SJSA1 (cell line): ENCODE measurements around the gene RNF103. TPM values are rescaled to one million over a fixed set of nuclear protein-coding genes. Genes with fewer than 3 reads are reported as not detected.
A peak's percentile ranks its signal among the peaks of the same experiment; 100 is the strongest.
"Not testable (repeated sequence)": the region's sequence is repeated elsewhere in the genome, so short reads cannot be mapped to it uniquely, and the experiment has no call there.

Experiments used
- DNase-seq, 2 experiments: peaks; one replicate each; pipeline ENCODE4 v3.0.0-alpha.2; 2015 to 2020; ENCODE audit warnings: low spot score in 2 of 2, low read depth in 1 of 2
- H3K27ac ChIP-seq: fragments of 250-450 bp; sonication (Bioruptor Pico); 2 replicates; pipeline ENCODE4 v1.5.1; 2020; ENCODE audit warnings: mild to moderate bottlenecking, moderate library complexity
- H3K27me3 ChIP-seq: fragments of 250-450 bp; sonication (Bioruptor Pico); replicated peaks from 2 replicates; pipeline ENCODE4 v1.5.1; 2020; ENCODE audit warnings: mild to moderate bottlenecking, moderate library complexity
- H3K36me3 ChIP-seq: fragments of 250-450 bp; sonication (Bioruptor Pico); 2 replicates; pipeline ENCODE4 v1.5.1; 2020; ENCODE audit warnings: mild to moderate bottlenecking
- H3K4me1 ChIP-seq: fragments of 250-450 bp; sonication (Bioruptor Pico); replicated peaks from 2 replicates; pipeline ENCODE4 v1.6.1; 2021; ENCODE audit warnings: mild to moderate bottlenecking
- H3K4me3 ChIP-seq: fragments of 250-450 bp; sonication (Bioruptor Pico); 2 replicates; pipeline ENCODE4 v1.5.1; 2020; ENCODE audit warnings: mild to moderate bottlenecking
- H3K9me3 ChIP-seq: fragments of 250-450 bp; sonication (Bioruptor Pico); replicated peaks from 2 replicates; pipeline ENCODE4 v1.5.1; 2020; ENCODE audit warnings: mild to moderate bottlenecking
- total RNA-seq: library from RNA; depleted of rRNA; stranded (reverse); fragments of >200 nt; shearing (Covaris generic); gene quantifications from 2 replicates; pipeline ENCODE4 v1.2.3, GENCODE V29; 2014; rRNA removed

Gene RNF103, protein sequence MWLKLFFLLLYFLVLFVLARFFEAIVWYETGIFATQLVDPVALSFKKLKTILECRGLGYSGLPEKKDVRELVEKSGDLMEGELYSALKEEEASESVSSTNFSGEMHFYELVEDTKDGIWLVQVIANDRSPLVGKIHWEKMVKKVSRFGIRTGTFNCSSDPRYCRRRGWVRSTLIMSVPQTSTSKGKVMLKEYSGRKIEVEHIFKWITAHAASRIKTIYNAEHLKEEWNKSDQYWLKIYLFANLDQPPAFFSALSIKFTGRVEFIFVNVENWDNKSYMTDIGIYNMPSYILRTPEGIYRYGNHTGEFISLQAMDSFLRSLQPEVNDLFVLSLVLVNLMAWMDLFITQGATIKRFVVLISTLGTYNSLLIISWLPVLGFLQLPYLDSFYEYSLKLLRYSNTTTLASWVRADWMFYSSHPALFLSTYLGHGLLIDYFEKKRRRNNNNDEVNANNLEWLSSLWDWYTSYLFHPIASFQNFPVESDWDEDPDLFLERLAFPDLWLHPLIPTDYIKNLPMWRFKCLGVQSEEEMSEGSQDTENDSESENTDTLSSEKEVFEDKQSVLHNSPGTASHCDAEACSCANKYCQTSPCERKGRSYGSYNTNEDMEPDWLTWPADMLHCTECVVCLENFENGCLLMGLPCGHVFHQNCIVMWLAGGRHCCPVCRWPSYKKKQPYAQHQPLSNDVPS
- 6.6 and 11.8 TPM in 2 replicates for total RNA-seq

DNA sequence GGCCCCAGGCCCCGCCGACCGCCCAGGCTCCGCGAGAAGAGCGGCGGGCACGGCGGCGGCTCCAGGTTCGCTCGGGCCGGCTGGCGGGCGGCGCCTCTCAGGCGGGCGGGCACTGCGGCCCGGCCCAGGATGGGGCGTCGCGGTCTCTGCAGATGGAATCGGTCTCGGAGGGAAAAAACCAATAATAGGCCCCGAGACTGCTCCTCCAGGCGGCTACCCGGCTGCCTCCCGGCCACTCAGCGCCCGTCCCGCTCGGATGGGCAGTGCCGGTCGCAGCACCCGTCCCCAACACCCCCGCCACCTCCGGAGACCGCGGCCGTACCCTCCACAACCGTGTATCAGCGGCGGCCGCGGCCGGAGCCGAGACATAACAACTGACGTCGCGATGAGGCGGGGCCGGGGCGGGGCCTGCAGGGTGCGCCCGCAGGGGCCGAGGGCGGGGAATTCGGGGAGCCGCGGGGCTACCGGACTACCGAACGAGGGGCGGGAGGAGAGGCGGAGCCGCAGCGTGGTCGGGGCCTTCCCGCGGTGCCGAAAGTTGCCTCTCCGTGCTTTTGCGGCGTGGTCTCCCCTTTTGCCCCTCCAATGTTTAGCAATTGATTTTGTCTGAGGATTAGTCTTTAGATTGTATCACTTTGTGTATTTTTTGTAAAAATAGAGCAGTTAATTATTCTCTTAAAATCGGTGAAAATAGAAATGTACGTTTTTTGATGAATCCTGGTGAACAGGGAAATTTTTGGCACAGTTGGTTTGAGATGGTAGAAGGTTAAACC is at the start of gene RNF103:
Gene RNF103 (minus strand): TSS at position 372 of the 773 bp plus-strand sequence. CDS start 979 bp downstream, outside the sequence.
- Histone ChIP-seq H3K4me1 (peaks cover 14% of the 10 kb centered on the region), H3K4me3 (peak within 1 kb of the TSS; percentile 88), H3K9me3 (no peaks in the 10 kb centered on the region), H3K27ac (peak within 1 kb of the TSS; percentile 94), H3K36me3 (peaks cover 17% of the 10 kb centered on the region), H3K27me3 (no peaks in the 10 kb centered on the region)
- peak; percentile 87 to 95 for DNase-seq

DNA sequence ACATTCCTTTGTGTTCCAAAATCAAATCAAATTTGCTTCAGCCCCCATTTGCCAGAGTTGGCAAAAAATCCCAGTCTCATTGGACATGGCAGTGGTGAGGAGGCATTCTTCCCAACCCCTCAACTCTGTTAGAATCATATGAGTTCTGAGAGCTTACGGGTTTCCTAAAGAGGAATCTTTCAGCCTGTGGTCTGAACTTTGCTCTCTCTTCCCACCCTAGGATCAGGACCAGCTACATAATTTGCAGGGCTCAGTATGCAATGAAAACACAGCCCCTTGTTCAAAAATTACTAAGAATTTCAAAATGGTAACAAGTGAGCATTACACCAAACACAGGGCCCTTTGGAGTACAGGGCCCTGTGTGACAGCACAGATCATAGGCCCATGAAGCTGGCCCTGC is 49.3 kb upstream of the RNF103 start:
- Histone ChIP-seq H3K4me3 (no peak overlapping the region), H3K4me1 (no peaks in the 10 kb centered on the region), H3K9me3 (no peaks in the 10 kb centered on the region)

DNA sequence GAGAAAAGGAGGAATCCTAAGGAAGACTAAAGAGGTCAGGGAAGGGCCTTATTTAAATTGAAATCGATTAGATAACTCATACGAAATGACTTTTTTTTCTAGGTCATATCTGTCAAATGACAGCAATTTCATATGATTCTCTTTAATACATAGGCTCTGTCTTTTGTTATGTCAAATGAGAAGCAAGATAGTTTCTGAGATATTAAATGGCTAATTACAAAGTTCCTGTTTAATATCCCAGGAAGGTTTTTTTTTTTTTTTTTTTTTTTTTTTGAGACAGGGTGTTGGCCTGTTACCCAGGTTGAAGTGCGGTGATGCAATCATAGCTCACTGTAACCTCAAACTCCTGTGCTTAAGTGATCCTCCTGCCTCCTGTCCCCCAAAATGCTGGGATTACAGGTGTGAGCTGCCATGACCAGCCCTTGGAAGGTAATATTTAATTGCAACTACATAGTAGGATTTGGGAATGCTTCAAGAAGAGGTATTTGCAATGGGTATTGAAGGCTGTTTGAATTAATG is 48.4 kb upstream of the RNF103 start:
- Histone ChIP-seq H3K4me3 (no peak overlapping the region), H3K9me3 (no peaks in the 10 kb centered on the region), H3K36me3 (no peaks in the 10 kb centered on the region), H3K27me3 (no peaks in the 10 kb centered on the region), H3K27ac (no peak overlapping the region), H3K4me1 (no peaks in the 10 kb centered on the region)
- DNase-seq: no peak

More for the DNA sequence above, 49.3 kb upstream of the RNF103 start:
- no peaks in the 10 kb centered on the region for H3K36me3 ChIP-seq
- no peaks in the 10 kb centered on the region for H3K27me3 ChIP-seq
- no peak overlapping the region for H3K27ac ChIP-seq
- no peak for DNase-seq

DNA sequence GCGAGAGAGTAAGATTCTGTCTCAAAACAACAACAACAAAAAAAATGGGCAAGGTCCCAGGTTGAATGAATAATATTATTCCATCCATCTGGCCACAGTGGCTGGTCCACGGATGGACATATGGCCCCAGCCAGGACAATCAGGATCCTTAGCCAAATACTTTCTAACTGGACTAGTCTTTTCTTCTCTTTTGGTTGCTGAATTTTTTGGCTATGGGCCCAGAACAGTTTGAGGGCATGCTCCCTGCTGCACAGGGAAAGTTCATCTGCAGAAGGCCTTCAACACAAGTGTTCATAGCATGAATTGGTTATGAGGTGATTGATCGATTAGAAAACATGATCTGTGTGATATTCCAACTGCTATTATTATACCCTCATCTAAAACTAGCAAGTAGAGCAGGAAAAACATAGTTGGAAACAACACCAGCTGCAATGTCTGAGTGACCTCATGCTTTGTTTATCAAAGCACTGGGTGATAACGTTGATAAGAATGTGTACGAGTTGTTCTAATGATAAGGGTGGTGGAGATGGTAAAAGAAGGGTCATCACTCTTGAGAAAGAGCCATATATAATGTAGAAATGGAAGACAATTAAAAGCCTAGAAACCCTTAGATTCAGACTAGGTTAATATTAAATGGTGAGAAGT is 47.8 kb upstream of the RNF103 start:
- H3K4me3 ChIP-seq: no peak overlapping the region
- no peaks in the 10 kb centered on the region for H3K4me1 ChIP-seq
- H3K27me3 ChIP-seq: no peaks in the 10 kb centered on the region
- no peaks in the 10 kb centered on the region for H3K9me3 ChIP-seq
- H3K27ac ChIP-seq: no peak overlapping the region
- H3K36me3 ChIP-seq: no peaks in the 10 kb centered on the region
- no peak for DNase-seq

DNA sequence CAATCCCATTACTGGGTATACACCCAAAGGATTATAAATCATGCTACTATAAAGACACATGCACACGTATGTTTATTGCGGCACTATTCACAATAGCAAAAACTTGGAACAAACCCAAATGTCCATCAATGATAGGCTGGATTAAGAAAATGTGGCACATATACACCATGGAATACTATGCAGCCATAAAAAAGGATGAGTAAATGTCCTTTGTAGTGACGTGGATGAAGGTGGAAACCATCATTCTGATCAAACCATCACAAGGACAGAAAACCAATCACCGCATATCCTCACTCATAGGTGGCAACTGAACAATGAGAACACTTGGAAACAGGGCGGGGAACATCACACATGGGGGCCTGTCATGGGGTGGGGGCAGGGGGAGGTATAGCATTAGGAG is 45.7 kb upstream of the RNF103 start:
- not testable (repeated sequence) for H3K9me3 ChIP-seq, H3K4me3 ChIP-seq, H3K36me3 ChIP-seq, DNase-seq, H3K4me1 ChIP-seq, H3K27ac ChIP-seq, H3K27me3 ChIP-seq

DNA sequence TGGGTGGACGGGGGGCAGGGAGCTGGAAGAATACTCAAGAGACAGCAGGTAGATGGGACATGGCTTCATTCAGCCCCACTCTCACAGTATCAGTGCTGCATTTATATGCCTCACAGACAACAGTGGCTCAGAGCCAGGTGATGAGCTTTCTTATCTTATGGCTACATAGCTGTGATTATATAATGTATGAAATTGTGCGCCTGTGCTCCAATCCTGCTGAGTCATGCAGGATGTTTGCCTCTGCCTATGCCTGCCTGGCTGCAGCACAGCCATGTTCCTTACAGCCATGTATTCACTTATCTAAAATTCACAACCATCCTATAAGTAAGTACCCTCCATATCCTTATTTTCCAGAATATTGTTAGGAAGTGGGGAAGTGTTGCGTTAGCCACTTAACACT is 37.7 kb upstream of the RNF103 start:
- Histone ChIP-seq H3K9me3 (peaks cover 4% of the 10 kb centered on the region; the same call in 1 of the 2 replicates), H3K27me3 (no peaks in the 10 kb centered on the region), H3K4me1 (no peaks in the 10 kb centered on the region), H3K4me3 (no peak overlapping the region), H3K36me3 (no peaks in the 10 kb centered on the region), H3K27ac (no peak overlapping the region)
- DNase-seq: no peak

DNA sequence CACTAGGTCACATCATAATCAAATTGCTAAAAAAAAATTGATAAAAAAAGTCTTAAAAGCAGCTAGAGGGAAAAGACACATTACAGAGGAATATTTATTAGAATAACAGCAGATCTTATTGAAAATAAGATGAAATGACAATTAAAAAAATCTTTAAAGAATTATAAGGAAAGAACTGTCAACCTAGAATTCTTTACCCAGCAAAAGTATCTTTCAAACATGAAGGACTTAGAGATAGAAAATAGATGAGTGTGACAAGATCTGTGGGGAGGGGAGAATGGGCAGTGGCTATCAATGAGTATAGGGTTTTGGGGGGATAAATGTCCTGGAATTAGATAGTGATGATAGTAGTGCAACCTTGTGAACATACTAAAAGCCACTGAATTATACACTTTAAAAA is 26.5 kb upstream of the RNF103 start:
- DNase-seq: no peak
- no peaks in the 10 kb centered on the region for H3K4me1 ChIP-seq
- no peaks in the 10 kb centered on the region; the same call in 1 of the 2 replicates for H3K9me3 ChIP-seq
- no peaks in the 10 kb centered on the region for H3K36me3 ChIP-seq
- H3K4me3 ChIP-seq: no peak overlapping the region
- H3K27ac ChIP-seq: no peak overlapping the region
- no peaks in the 10 kb centered on the region for H3K27me3 ChIP-seq

DNA sequence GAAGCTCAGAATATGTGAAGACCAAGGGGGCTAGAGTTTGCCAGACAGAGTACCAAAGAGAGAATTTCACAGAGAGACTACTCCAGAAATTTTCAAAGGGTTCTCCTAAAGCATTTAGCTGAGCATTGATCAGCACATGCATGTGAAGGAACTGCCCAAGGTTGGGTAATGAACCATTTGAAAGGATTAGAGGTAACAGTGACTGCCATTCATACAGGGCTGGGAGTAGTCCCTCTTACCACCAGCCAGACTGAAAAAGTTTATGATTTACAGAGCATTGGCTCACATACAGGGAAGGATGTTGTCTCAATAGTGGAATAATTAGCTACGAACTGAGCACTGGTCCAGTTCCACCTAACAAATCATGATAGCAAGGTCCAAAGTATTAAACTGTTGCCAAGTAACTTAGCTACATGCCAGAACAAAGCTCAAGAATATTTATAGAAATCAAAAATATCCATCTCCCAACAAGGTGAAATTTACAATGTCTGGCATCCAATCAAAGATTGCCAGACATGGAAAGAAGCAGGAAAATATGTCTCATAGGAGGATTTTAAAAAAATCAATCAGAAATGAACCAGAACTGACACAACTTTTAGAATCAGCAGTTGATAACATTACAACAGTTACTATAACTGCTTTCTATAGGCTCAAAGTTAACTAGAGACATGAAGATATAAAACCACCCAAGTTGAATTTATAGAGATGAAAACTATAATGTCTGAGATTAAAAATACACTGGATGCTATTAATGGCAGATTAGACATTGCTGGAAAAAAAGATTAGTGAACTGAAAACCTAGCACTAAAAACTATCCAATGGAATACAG is 25.7 kb upstream of the RNF103 start:
- H3K4me3 ChIP-seq: no peak overlapping the region
- no peaks in the 10 kb centered on the region; the same call in 1 of the 2 replicates for H3K9me3 ChIP-seq
- no peaks in the 10 kb centered on the region for H3K36me3 ChIP-seq
- no peaks in the 10 kb centered on the region for H3K27me3 ChIP-seq
- H3K27ac ChIP-seq: no peak overlapping the region
- no peaks in the 10 kb centered on the region for H3K4me1 ChIP-seq
- no peak for DNase-seq

DNA sequence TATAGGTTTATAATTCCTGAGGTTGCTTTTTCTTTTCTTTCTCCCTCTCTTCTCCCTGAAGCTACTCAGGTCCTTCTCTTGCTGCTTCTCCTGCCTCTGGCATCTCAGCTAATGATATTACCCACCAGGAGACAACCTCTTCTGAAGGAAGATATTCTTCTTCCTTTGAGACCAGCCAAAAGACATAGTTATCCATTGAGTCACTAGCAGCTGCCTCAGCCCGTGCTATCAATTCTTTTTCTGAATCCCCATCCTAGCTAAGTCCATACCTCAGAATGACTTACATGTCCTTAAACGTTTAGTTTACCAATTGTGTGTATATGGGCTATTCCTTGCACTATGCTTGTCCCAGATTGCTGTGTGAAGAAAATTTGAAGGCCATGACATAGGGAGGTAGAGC is 25.0 kb upstream of the RNF103 start:
- DNase-seq: no peak
- Histone ChIP-seq H3K36me3 (no peaks in the 10 kb centered on the region), H3K4me1 (no peaks in the 10 kb centered on the region), H3K4me3 (no peak overlapping the region), H3K27ac (no peak overlapping the region), H3K9me3 (no peaks in the 10 kb centered on the region; the same call in 1 of the 2 replicates), H3K27me3 (no peaks in the 10 kb centered on the region)

DNA sequence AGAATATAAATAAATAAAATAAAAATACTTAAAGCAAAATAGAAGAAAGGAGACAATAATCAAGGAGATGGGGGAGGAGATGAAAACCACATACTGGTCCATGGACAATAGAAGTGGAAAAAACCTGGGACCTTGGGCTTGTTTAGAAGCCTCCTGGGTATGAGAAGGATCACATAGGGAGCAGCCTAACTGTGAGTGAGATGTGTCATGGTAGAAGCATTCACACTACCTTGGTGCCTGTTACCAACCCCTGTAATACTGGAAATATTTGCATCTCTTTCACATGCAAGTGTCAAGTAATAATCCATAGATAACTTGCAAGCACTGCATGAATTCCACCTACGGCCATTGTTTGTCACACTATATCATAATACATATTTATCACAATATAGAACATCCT is 23.2 kb upstream of the RNF103 start:
- Histone ChIP-seq H3K36me3 (no peaks in the 10 kb centered on the region), H3K27me3 (no peaks in the 10 kb centered on the region), H3K27ac (no peak overlapping the region), H3K9me3 (no peaks in the 10 kb centered on the region; the same call in 1 of the 2 replicates), H3K4me3 (no peak overlapping the region), H3K4me1 (no peaks in the 10 kb centered on the region)
- no peak for DNase-seq

DNA sequence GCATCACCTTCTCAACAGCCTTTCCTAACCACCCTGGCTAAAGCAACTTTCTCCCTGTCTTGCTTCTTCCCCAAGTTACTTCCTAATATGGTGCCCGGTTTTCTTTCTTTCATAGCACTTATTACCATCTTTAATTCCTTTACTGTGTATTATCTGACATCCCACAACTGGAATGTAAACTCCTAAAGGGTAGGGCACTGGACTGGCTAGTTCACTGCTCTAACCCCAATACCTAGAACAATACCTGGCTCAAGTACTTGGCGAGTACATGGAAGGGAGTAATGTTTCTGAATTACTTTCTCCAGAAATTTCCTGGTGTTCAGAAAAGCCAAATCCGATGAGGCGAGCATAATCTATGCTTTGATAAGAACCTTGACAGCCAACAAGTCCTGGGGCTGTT is 22.7 kb upstream of the RNF103 start:
- no peak for DNase-seq
- no peaks in the 10 kb centered on the region for H3K27me3 ChIP-seq
- no peaks in the 10 kb centered on the region for H3K36me3 ChIP-seq
- no peaks in the 10 kb centered on the region; the same call in 1 of the 2 replicates for H3K9me3 ChIP-seq
- no peak overlapping the region for H3K4me3 ChIP-seq
- H3K4me1 ChIP-seq: no peaks in the 10 kb centered on the region
- H3K27ac ChIP-seq: no peak overlapping the region

DNA sequence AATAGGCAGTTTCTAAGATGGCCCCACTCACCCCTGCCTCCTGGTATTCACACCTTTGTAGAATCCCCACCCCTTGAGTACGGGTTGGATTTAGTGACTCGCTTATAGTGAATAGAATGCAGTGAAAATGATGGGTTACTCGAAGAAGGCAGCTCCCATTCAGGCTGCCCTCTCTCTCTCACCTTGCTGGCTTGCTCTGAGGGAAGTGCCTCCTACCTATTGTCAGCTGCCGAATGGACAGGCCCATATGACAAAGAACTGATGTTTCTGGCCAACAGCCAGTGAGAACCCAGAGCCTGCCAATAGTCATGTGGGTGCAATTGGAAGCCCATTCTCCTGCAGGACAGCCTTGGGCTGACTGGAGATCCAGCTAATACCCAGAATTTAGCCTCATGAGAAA is 22.1 kb upstream of the RNF103 start:
- Histone ChIP-seq H3K27ac (no peak overlapping the region), H3K36me3 (no peaks in the 10 kb centered on the region), H3K4me3 (no peak overlapping the region), H3K27me3 (no peaks in the 10 kb centered on the region), H3K9me3 (no peaks in the 10 kb centered on the region; the same call in 1 of the 2 replicates), H3K4me1 (no peaks in the 10 kb centered on the region)
- DNase-seq: no peak
